HG02571 (cell line): ENCODE results near the gene ALDH2.
"Not testable (repeated sequence)": the region's sequence is repeated elsewhere in the genome, so short reads cannot be mapped to it uniquely, and the experiment has no call there.

Experiments
- ATAC-seq: cut with Tn5 transposase; IDR thresholded peaks from one replicate; pipeline ENCODE4 v1.9.1; 2021; ENCODE audit warnings: mild to moderate bottlenecking, moderate library complexity; ENCODE audit not compliant: unreplicated experiment

The ALDH2 gene

GRCh38 chr12:111784953-111785352 is 18.2 kb downstream of the ALDH2 start:
- no peak for ATAC-seq

GRCh38 chr12:111785651-111786050 is 18.9 kb downstream of the ALDH2 start:
- ATAC-seq, result no peak

GRCh38 chr12:111788178-111788654 is 21.5 kb downstream of the ALDH2 start:
- ATAC-seq, result no peak

GRCh38 chr12:111789779-111790178 is 23.0 kb downstream of the ALDH2 start:
- no peak for ATAC-seq

GRCh38 chr12:111791507-111791906 is 24.8 kb downstream of the ALDH2 start:
- ATAC-seq, result no peak

- no peak for ATAC-seq
Measured at GRCh38 chr12:111792155-111792855, 25.6 kb downstream of the ALDH2 start.

GRCh38 chr12:111792856-111793235 is 26.1 kb downstream of the ALDH2 start:
- no peak for ATAC-seq

- no peak for ATAC-seq
Measured at GRCh38 chr12:111798182-111798581, 31.4 kb downstream of the ALDH2 start.

- ATAC-seq, result no peak
Measured at GRCh38 chr12:111799758-111800157, 33.0 kb downstream of the ALDH2 start.

GRCh38 chr12:111803038-111803626 is 36.4 kb downstream of the ALDH2 start:
- ATAC-seq, result no peak

- no peak for ATAC-seq
Measured at GRCh38 chr12:111803851-111804250, 37.1 kb downstream of the ALDH2 start.

GRCh38 chr12:111806304-111806703 is 39.6 kb downstream of the ALDH2 start:
- ATAC-seq, result no peak

- no peak for ATAC-seq
Measured at GRCh38 chr12:111807232-111807631, 40.5 kb downstream of the ALDH2 start.

- ATAC-seq, result no peak
Measured at GRCh38 chr12:111812881-111813741, 46.4 kb downstream of the ALDH2 start.

GRCh38 chr12:111816065-111816615 is 49.4 kb downstream of the ALDH2 start:
- no peak for ATAC-seq

- ATAC-seq, result not testable (repeated sequence)
Measured at GRCh38 chr12:111816898-111817297, 50.2 kb downstream of the ALDH2 start.

GRCh38 chr12:111818340-111818739 is 51.6 kb downstream of the ALDH2 start:
- no peak for ATAC-seq

GRCh38 chr12:111819191-111820158 is 52.7 kb downstream of the ALDH2 start:
- ATAC-seq, result no peak

GRCh38 chr12:111820828-111821227 is 54.1 kb downstream of the ALDH2 start:
- ATAC-seq, result not testable (repeated sequence)

- ATAC-seq, result no peak
Measured at GRCh38 chr12:111822886-111823285, 56.2 kb downstream of the ALDH2 start.
